K562 (cell line): Measurements from ENCODE around the gene ELF2. TPM values are rescaled to one million over a fixed set of nuclear protein-coding genes. Genes with fewer than 3 reads are reported as not detected.
A peak's percentile ranks its signal among the peaks of the same experiment; 100 is the strongest.

Source experiments
- CCNT2 ChIP-seq: IDR thresholded peaks from 2 replicates; pipeline ENCODE4 v1.6.1; 2011; ENCODE audit warnings: borderline replicate concordance, low read depth, mild to moderate bottlenecking, moderate library complexity, mixed read lengths, low read length; ENCODE audit not compliant: insufficient read length; ENCODE audit errors: extremely low read depth
- GMEB1 ChIP-seq: fragments of 250-450 bp; sonication (Bioruptor Pico); IDR thresholded peaks from 2 replicates; pipeline ENCODE4 v1.4.0; 2020; ENCODE audit warnings: mild to moderate bottlenecking
- ILK ChIP-seq: fragments of 450-650 bp; IDR thresholded peaks from 2 replicates; pipeline ENCODE4 v1.6.1; 2016; ENCODE audit warnings: missing genetic modification characterization, low read depth, mild to moderate bottlenecking, missing compliant biosample characterization, moderate library complexity, borderline replicate concordance
- L3MBTL2 ChIP-seq: fragments of 450-650 bp; IDR thresholded peaks from 2 replicates; pipeline ENCODE4 v1.6.1; 2016; ENCODE audit warnings: mild to moderate bottlenecking, moderate library complexity
- THRB ChIP-seq: fragments of 450-650 bp; formaldehyde crosslinking; conservative IDR thresholded peaks from 2 replicates; pipeline ENCODE4 v1.4.0; 2022; ENCODE audit warnings: mild to moderate bottlenecking, missing genetic modification characterization
- TRIM24 ChIP-seq, 2 experiments: fragments of 450-650 bp; IDR thresholded peaks; 2 replicates each; pipeline ENCODE4 v1.6.1; 2016
- ZNF518B ChIP-seq: fragments of 250-450 bp; sonication (Bioruptor Pico); IDR thresholded peaks from 2 replicates; pipeline ENCODE4 v1.5.0; 2021; ENCODE audit warnings: mild to moderate bottlenecking, moderate library complexity
- ZNF644 ChIP-seq: fragments of 200-800 bp; sonication (Bioruptor generic); IDR thresholded peaks from 2 replicates; pipeline ENCODE4 v1.6.1; 2016; ENCODE audit warnings: low read depth, missing genetic modification characterization, missing compliant biosample characterization
- ZNF79 ChIP-seq: fragments of 250-450 bp; sonication (Bioruptor Pico); IDR thresholded peaks from 2 replicates; pipeline ENCODE4 v1.4.0; 2020; ENCODE audit warnings: low read depth, mild to moderate bottlenecking, moderate library complexity
- polyA plus RNA-seq, 8 experiments: library from polyadenylated mRNA; depleted of rRNA in 4 of 8; stranded (reverse) in 5 of 8; unstranded in 3 of 8; fragments of >200 nt; fragmentation: Nextera tagmentation in 2 of 8; fragmentation: Illumina TruSeq in 1 of 8; extraction: Ambion mirVana in 2 of 8; extraction: Trizol in 1 of 8; gene quantifications; 2 replicates each; pipeline versions ENCODE4 v1.2.1 to v1.2.3, GENCODE V29; 2011 to 2014; ENCODE audit warnings: inconsistent platforms in 1 of 8, missing spikeins in 1 of 8
- total RNA-seq, 7 experiments: library from RNA; depleted of rRNA in 6 of 7; stranded (reverse); fragments of >200 nt in 6 of 7; fragmentation: Illumina TruSeq in 2 of 7; extraction: Trizol in 2 of 7; gene quantifications; 2 replicates each; pipeline versions ENCODE4 v1.2.1 to v1.2.3, GENCODE V29; 2011 to 2021; ENCODE audit warnings: low replicate concordance in 1 of 7
- TF ChIP-seq, protein P1 (sequence below): fragments of 450-650 bp; IDR thresholded peaks from 2 replicates; pipeline ENCODE4 v1.6.1; 2018; ENCODE audit warnings: mild to moderate bottlenecking, low read depth; ENCODE audit not compliant: partially characterized antibody

Gene ELF2
- total and polyA plus RNA-seq, 9 of the 15 experiments (the other 6 are each of a cell fraction or from before 2014, with no cell fraction given): 9.4 to 58.7 (median 41.6) TPM

GRCh38 chr4:139083956-139084803 lies 92.8 kb downstream of the ELF2 start (continued):
- TF ChIP-seq THRB (no peak), ZNF644 (tag) (no peak; the same call in 1 of the 2 replicates), ZNF79 (CRISPR knock-in tag) (no peak), GMEB1 (CRISPR knock-in tag) (peak; percentile 96), CCNT2 (peak; percentile 70), L3MBTL2 (no peak; the same call in 1 of the 2 replicates), ZNF518B (CRISPR knock-in tag) (no peak), TRIM24 (IDR thresholded peaks at IDR 0.05) (peak in 1 of 2 experiments; percentile 32; a peak in 1 of 4 replicates), ILK (tag) (no peak)
- TF ChIP-seq, protein P1, sequence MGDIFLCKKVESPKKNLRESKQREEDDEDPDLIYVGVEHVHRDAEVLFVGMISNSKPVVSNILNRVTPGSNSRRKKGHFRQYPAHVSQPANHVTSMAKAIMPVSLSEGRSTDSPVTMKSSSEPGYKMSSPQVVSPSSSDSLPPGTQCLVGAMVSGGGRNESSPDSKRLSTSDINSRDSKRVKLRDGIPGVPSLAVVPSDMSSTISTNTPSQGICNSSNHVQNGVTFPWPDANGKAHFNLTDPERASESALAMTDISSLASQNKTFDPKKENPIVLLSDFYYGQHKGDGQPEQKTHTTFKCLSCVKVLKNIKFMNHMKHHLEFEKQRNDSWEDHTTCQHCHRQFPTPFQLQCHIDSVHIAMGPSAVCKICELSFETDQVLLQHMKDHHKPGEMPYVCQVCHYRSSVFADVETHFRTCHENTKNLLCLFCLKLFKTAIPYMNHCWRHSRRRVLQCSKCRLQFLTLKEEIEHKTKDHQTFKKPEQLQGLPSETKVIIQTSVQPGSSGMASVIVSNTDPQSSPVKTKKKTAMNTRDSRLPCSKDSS: no peak
